SU-DHL-6 (cell line): Measurements from ENCODE around the gene CHMP4B.

ENCODE experiments used
- H2AFZ ChIP-seq: fragments of 200-600 bp; sonication (generic); 2 replicates; pipeline ENCODE4 v1.6.1; 2014; ENCODE audit warnings: low read depth, mild to moderate bottlenecking, moderate library complexity, mixed read lengths, antibody characterized with exemption, low read length; ENCODE audit not compliant: severe bottlenecking
- H3F3A ChIP-seq: fragments of 200-600 bp; shearing (Covaris generic); 2 replicates; pipeline ENCODE4 v1.6.0; 2016; ENCODE audit warnings: antibody characterized with exemption, mild to moderate bottlenecking; ENCODE audit not compliant: insufficient read depth
- H3K27ac ChIP-seq: fragments of 200-600 bp; sonication (generic); 2 replicates; pipeline ENCODE4 v1.5.1; 2016; ENCODE audit warnings: low read depth, mild to moderate bottlenecking, low read length, moderate library complexity, mixed read lengths
- H3K27me3 ChIP-seq: fragments of 200-600 bp; sonication (generic), shearing (Covaris generic); 2 replicates; pipeline ENCODE4 v1.6.0; 2014; ENCODE audit warnings: mild to moderate bottlenecking, low read length
- H3K36me3 ChIP-seq: fragments of 200-600 bp; sonication (generic); 2 replicates; pipeline ENCODE4 v1.6.1; 2014; ENCODE audit warnings: mild to moderate bottlenecking, low read length, mixed read lengths
- H3K4me2 ChIP-seq: fragments of 300-600, 200-600 bp; shearing (Covaris generic), sonication (generic); 2 replicates; pipeline ENCODE4 v1.6.0; 2014; ENCODE audit warnings: low read length, low read depth, mild to moderate bottlenecking; ENCODE audit not compliant: poor library complexity, severe bottlenecking
- H3K4me3 ChIP-seq: fragments of 200-600 bp; sonication (generic); 2 replicates; pipeline ENCODE4 v1.5.1; 2014; ENCODE audit warnings: antibody characterized with exemption, low read length, mild to moderate bottlenecking, mixed read lengths; ENCODE audit not compliant: insufficient read depth, poor library complexity, severe bottlenecking
- H3K79me2 ChIP-seq: fragments of 200-600 bp; sonication (generic); 2 replicates; pipeline ENCODE4 v1.6.1; 2014; ENCODE audit warnings: mild to moderate bottlenecking, low read length, moderate library complexity; ENCODE audit not compliant: insufficient read depth
- H3K9ac ChIP-seq: fragments of 200-600 bp; sonication (generic); 2 replicates; pipeline ENCODE4 v1.7.0; 2014; ENCODE audit warnings: mild to moderate bottlenecking, low read length
- H3K9me2 ChIP-seq: fragments of 200-600 bp; sonication (generic); replicated peaks from 2 replicates; pipeline ENCODE4 v1.6.1; 2014; ENCODE audit warnings: low read length; ENCODE audit not compliant: insufficient read depth
- H3K9me3 ChIP-seq: fragments of 200-600 bp; sonication (generic); 2 replicates; pipeline ENCODE4 v1.6.1; 2014; ENCODE audit warnings: low read length, mixed read lengths; ENCODE audit not compliant: insufficient read depth
- H4K20me1 ChIP-seq: fragments of 200-600 bp; sonication (generic); 2 replicates; pipeline ENCODE4 v1.6.1; 2014; ENCODE audit warnings: low read depth, mild to moderate bottlenecking, antibody characterized with exemption, low read length, moderate library complexity, mixed read lengths
- CTCF ChIP-seq: fragments of 200-600 bp; sonication (generic); IDR thresholded peaks from one replicate; pipeline ENCODE4 v1.5.1; 2017; ENCODE audit warnings: antibody characterized with exemption, mild to moderate bottlenecking, low read length, moderate library complexity; ENCODE audit not compliant: insufficient read depth, poor library complexity, severe bottlenecking
- EZH2phosphoT487 ChIP-seq: fragments of 200-600 bp; sonication (generic), shearing (Covaris generic); conservative IDR thresholded peaks from 2 replicates; pipeline ENCODE4 v1.6.1; 2018; ENCODE audit warnings: mild to moderate bottlenecking, antibody characterized with exemption, low read length, moderate library complexity, mixed read lengths

Gene CHMP4B

GRCh38 chr20:33882481-33882880 is 71.3 kb downstream of the CHMP4B start:
- H3K4me3 ChIP-seq, result no peak overlapping the region
- H3K36me3 ChIP-seq, result no peaks in the 10 kb centered on the region
- H3K4me2 ChIP-seq, result peak overlapping the region; percentile 48
- no peaks in the 10 kb centered on the region for H3K27me3 ChIP-seq
- H4K20me1 ChIP-seq, result no peaks in the 10 kb centered on the region
- peaks cover 7% of the 10 kb centered on the region; the same call in 1 of the 2 replicates for H3K9me3 ChIP-seq
- peaks cover 48% of the 10 kb centered on the region for H3F3A ChIP-seq
- no peaks in the 10 kb centered on the region for H3K79me2 ChIP-seq
- TF ChIP-seq EZH2phosphoT487 (no peak), CTCF (no peak)
- H3K27ac ChIP-seq, result peak overlapping the region; percentile 99
- no peaks in the 10 kb centered on the region for H3K9me2 ChIP-seq
- peak overlapping the region; percentile 57 for H3K9ac ChIP-seq
- H2AFZ ChIP-seq, result no peak overlapping the region

- Histone ChIP-seq H3K4me3 (peak overlapping the region; percentile 22), H4K20me1 (no peaks in the 10 kb centered on the region), H3K79me2 (no peaks in the 10 kb centered on the region), H3K27ac (peak overlapping the region; percentile 99), H2AFZ (no peak overlapping the region), H3K27me3 (no peaks in the 10 kb centered on the region), H3F3A (peaks cover 52% of the 10 kb centered on the region), H3K9me2 (no peaks in the 10 kb centered on the region), H3K9ac (peak overlapping the region; percentile 60), H3K9me3 (peaks cover 7% of the 10 kb centered on the region; the same call in 1 of the 2 replicates), H3K4me2 (peak overlapping the region; percentile 70), H3K36me3 (no peaks in the 10 kb centered on the region)
- TF ChIP-seq EZH2phosphoT487 (no peak), CTCF (no peak)
Observed at GRCh38 chr20:33883164-33883563, 72.0 kb downstream of the CHMP4B start.

- no peaks in the 10 kb centered on the region for H3K79me2 ChIP-seq
- H3K9me2 ChIP-seq, result no peaks in the 10 kb centered on the region
- H3K4me3 ChIP-seq, result peak overlapping the region; percentile 22
- no peaks in the 10 kb centered on the region for H4K20me1 ChIP-seq
- H3K4me2 ChIP-seq, result peak overlapping the region; percentile 70
- 0 out of 2 replicates have a peak, but pooled peaks cover under 1% of the 10 kb centered on the region for H3K36me3 ChIP-seq
- H3K9ac ChIP-seq, result peak overlapping the region; percentile 60
- TF ChIP-seq EZH2phosphoT487 (no peak), CTCF (no peak)
- H3K9me3 ChIP-seq, result peaks cover 2% of the 10 kb centered on the region; the same call in 1 of the 2 replicates
- no peak overlapping the region for H2AFZ ChIP-seq
- H3F3A ChIP-seq, result peaks cover 48% of the 10 kb centered on the region
- peak overlapping the region; percentile 99 for H3K27ac ChIP-seq
- H3K27me3 ChIP-seq, result no peaks in the 10 kb centered on the region
Observed at GRCh38 chr20:33884633-33885032, 73.5 kb downstream of the CHMP4B start.
